Measurements from ENCODE around the gene CLDN8.
A peak's percentile ranks its signal among the peaks of the same experiment; 100 is the strongest.

GRCh38 chr21:30238168-30238567 lies 22.3 kb upstream of the CLDN8 start:
- TF ChIP-seq CTCF (IDR thresholded peaks at IDR 0.05): no peak
- TF ChIP-seq MAX (IDR thresholded peaks at IDR 0.05): no peak
- TF ChIP-seq CHD2 (IDR thresholded peaks at IDR 0.05; ENCODE audit: low read length, partially characterized antibody): no peak
- no peak for TF ChIP-seq EP300 (IDR thresholded peaks at IDR 0.05)
- no peak for TF ChIP-seq REST (IDR thresholded peaks at IDR 0.05)
- TF ChIP-seq POLR2A (IDR thresholded peaks at IDR 0.05; ENCODE audit: low read length): no peak
- no peak for TF ChIP-seq ZC3H11A (IDR thresholded peaks at IDR 0.05)
- TF ChIP-seq CHD4 (IDR thresholded peaks at IDR 0.05; ENCODE audit: borderline replicate concordance): no peak
- peak; percentile 64 for TF ChIP-seq USF2 (IDR thresholded peaks at IDR 0.05)
- no peak for TF ChIP-seq RAD21 (conservative IDR thresholded peaks at IDR 0.05 in 1 of 2, IDR thresholded peaks at IDR 0.05 in 1 of 2)
